GM12874 (cell line): Measurements from ENCODE around the gene FAM222A.

Experiments
- CTCF ChIP-seq: IDR thresholded peaks from 2 replicates; pipeline ENCODE4 v1.5.1; 2011; ENCODE audit warnings: low read depth, mild to moderate bottlenecking, control low read depth, low read length, moderate library complexity; ENCODE audit not compliant: insufficient read depth

FAM222A gene

GRCh38 chr12:109764776-109765445 lies 51.3 kb downstream of the FAM222A start:
- no peak for TF ChIP-seq CTCF

- no peak for TF ChIP-seq CTCF
Measured at GRCh38 chr12:109765446-109765810, 51.8 kb downstream of the FAM222A start.

GRCh38 chr12:109766251-109766778 lies 52.7 kb downstream of the FAM222A start:
- no peak for TF ChIP-seq CTCF

- TF ChIP-seq CTCF: no peak
Measured at GRCh38 chr12:109767456-109767855, 53.8 kb downstream of the FAM222A start.

GRCh38 chr12:109767991-109768900 lies 54.6 kb downstream of the FAM222A start:
- TF ChIP-seq CTCF: no peak

GRCh38 chr12:109768901-109769670 lies 55.5 kb downstream of the FAM222A start:
- TF ChIP-seq CTCF: no peak
